Activated B cell treated with CpG ODN at 0.5 μM for 24 hours (primary cell): ENCODE results near the gene DLG2. TPM values are rescaled to one million over a fixed set of nuclear protein-coding genes. Genes with fewer than 3 reads are reported as not detected.
"Not testable (repeated sequence)": the region's sequence is repeated elsewhere in the genome, so short reads cannot be mapped to it uniquely, and the experiment has no call there.

ENCODE experiments used
- ATAC-seq: fragments of 200-7000 bp; cut with Tn5 transposase; one replicate; pipeline ENCODE4 v1.10.0; 2021; ENCODE audit warnings: low read depth, mild to moderate bottlenecking, moderate library complexity
- CTCF ChIA-PET: fragments of 350-600 bp; sonication (Branson Sonifier 250); formaldehyde crosslinking; loops from one replicate; lab custom pipeline; 2021; ENCODE audit warnings: antibody characterized with exemption; lab: Charles Lee
- POLR2A ChIA-PET: fragments of 350-600 bp; sonication (Branson Sonifier 250); formaldehyde crosslinking; loops from one replicate; lab custom pipeline; 2021; ENCODE audit warnings: antibody characterized with exemption; lab: Charles Lee
- DNase-seq: peaks from one replicate; pipeline ENCODE4 v3.0.0; 2022
- H3K27ac Mint-ChIP-seq: one replicate; pipeline ENCODE4 v1.8.0; 2020; ENCODE audit warnings: mixed read lengths
- H3K27me3 Mint-ChIP-seq: one replicate; pipeline ENCODE4 v1.8.0; 2021; ENCODE audit warnings: mixed read lengths
- H3K36me3 Mint-ChIP-seq: one replicate; pipeline ENCODE4 v1.8.0; 2021; ENCODE audit warnings: low read depth, mixed read lengths
- H3K4me1 Mint-ChIP-seq: one replicate; pipeline ENCODE4 v1.8.0; 2021; ENCODE audit warnings: mixed read lengths
- H3K4me3 Mint-ChIP-seq: one replicate; pipeline ENCODE4 v1.8.0; 2020; ENCODE audit warnings: mild to moderate bottlenecking, mixed read lengths
- H3K9me3 Mint-ChIP-seq: one replicate; pipeline ENCODE4 v1.8.0; 2020; ENCODE audit warnings: mixed read lengths
- CTCF ChIP-seq: fragments of 200-600 bp; IDR thresholded peaks from one replicate; pipeline ENCODE4 v1.8.0; 2022; ENCODE audit warnings: antibody characterized with exemption, mild to moderate bottlenecking
- intact Hi-C: fragments of 100-400 bp; cut with micrococcal nuclease; formaldehyde crosslinking; loops from one replicate; pipeline ENCODE4 v1.15.1; 2024
- total RNA-seq: library from RNA; stranded (reverse); gene quantifications from 2 replicates; pipeline ENCODE4 v1.2.3, GENCODE V29; 2022

The DLG2 gene
- total RNA-seq, 1 donor from 2014 or later, result 2.7 TPM

- TF ChIP-seq CTCF, result no peak
- Mint-ChIP-seq H3K27ac (no peak overlapping the region), H3K4me1 (no peaks in the 10 kb centered on the region), H3K4me3 (no peak overlapping the region), H3K27me3 (no peaks in the 10 kb centered on the region), H3K36me3 (no peaks in the 10 kb centered on the region), H3K9me3 (no peaks in the 10 kb centered on the region)
- intact Hi-C loops, result no loop called here
- ChIA-PET POLR2A (no interaction called here), CTCF (no interaction called here)
- DNase-seq, result no peak
- ATAC-seq, result no peak
Measured at GRCh38 chr11:83454674-83455073, 2172.5 kb downstream of the DLG2 start.

GRCh38 chr11:83449338-83449913, 2177.7 kb downstream of the DLG2 start:
- no peak for ATAC-seq
- Mint-ChIP-seq H3K4me3 (no peak overlapping the region), H3K9me3 (no peaks in the 10 kb centered on the region), H3K4me1 (no peaks in the 10 kb centered on the region), H3K27ac (no peak overlapping the region), H3K27me3 (no peaks in the 10 kb centered on the region), H3K36me3 (no peaks in the 10 kb centered on the region)
- TF ChIP-seq CTCF, result no peak
- CTCF ChIA-PET, result no interaction called here
- intact Hi-C loops, result no loop called here
- POLR2A ChIA-PET, result no interaction called here
- no peak for DNase-seq

DNA sequence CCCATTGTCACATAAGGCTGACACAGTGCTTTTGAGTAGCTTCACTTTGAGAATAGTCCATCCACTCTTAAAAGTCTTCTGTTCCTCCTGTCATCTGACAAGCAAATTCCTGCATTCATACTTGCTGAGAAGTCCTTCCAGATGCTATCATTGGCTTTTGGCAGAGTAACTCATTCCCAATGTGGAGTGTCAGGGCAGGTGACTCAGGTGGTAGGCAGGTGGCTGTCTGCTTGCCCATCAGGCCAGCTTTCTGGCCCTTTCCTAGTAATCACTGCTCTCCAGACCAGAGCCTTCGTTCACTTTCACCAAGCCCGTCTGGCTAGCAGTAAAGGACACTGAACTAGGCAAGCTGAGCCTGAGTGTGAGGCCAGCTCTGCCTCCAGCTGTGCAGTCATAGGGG, 2178.5 kb downstream of the DLG2 start:
- ChIA-PET POLR2A (no interaction called here), CTCF (no interaction called here)
- no peak overlapping the region for H3K27ac Mint-ChIP-seq
- TF ChIP-seq CTCF, result no peak
- H3K4me3 Mint-ChIP-seq, result no peak overlapping the region
- no peak for DNase-seq
- H3K4me1 Mint-ChIP-seq, result no peaks in the 10 kb centered on the region
- intact Hi-C loops, result no loop called here
- no peaks in the 10 kb centered on the region for H3K36me3 Mint-ChIP-seq
- ATAC-seq, result no peak
- H3K27me3 Mint-ChIP-seq, result no peaks in the 10 kb centered on the region
- H3K9me3 Mint-ChIP-seq, result no peaks in the 10 kb centered on the region

DNA sequence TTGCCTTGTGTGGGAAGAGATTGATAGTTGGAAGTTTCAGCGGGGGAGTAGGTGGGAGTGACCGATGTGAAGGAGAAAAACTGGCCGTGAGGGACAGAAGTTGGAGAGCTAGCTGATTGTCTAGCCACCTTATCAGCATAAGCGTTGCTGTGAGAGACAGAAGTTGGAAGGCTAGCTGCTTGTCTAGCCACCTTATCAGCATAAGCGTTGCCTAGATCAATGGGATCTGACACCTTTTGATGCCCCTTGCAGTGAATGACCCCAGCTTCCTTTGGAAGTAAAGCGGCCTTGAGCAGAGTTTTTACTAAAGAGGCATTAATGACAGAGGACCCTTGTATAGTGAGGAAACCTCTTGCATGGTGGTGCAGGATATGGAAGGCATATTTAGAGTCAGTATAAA, 2183.3 kb downstream of the DLG2 start:
- H3K36me3 Mint-ChIP-seq, POLR2A ChIA-PET: not testable (repeated sequence)

DNA sequence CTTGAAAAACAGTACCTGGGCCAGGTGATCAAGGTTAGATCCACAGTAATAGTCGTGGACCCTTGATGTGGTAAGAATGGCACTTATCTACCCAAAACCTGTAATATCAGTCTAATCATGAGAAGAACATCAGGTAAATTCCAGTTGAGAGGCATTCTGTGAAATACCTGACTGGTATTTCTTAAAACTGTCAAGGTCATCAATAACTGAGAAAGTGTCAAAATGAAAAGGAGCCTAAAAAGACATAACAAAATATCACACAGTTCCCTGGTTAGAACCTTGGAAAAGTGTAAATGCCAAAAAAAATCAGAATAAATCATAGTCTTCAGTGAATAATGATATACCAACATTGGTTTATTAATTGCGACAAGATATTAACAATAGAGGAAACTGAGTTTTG, 2185.5 kb downstream of the DLG2 start:
- no peak overlapping the region for H3K27ac Mint-ChIP-seq
- intact Hi-C loops, result no loop called here
- no peak for TF ChIP-seq CTCF
- H3K36me3 Mint-ChIP-seq, result no peaks in the 10 kb centered on the region
- DNase-seq, result no peak
- H3K4me1 Mint-ChIP-seq, result no peaks in the 10 kb centered on the region
- ChIA-PET POLR2A (no interaction called here), CTCF (no interaction called here)
- peaks cover 6% of the 10 kb centered on the region for H3K27me3 Mint-ChIP-seq
- H3K9me3 Mint-ChIP-seq, result no peaks in the 10 kb centered on the region
- ATAC-seq, result no peak
- H3K4me3 Mint-ChIP-seq, result no peak overlapping the region

More for the DNA sequence above, 2183.3 kb downstream of the DLG2 start:
- H3K27me3 Mint-ChIP-seq, ATAC-seq, H3K4me1 Mint-ChIP-seq, intact Hi-C loops, CTCF ChIA-PET, H3K4me3 Mint-ChIP-seq, DNase-seq, H3K9me3 Mint-ChIP-seq, H3K27ac Mint-ChIP-seq: not testable (repeated sequence)

DNA sequence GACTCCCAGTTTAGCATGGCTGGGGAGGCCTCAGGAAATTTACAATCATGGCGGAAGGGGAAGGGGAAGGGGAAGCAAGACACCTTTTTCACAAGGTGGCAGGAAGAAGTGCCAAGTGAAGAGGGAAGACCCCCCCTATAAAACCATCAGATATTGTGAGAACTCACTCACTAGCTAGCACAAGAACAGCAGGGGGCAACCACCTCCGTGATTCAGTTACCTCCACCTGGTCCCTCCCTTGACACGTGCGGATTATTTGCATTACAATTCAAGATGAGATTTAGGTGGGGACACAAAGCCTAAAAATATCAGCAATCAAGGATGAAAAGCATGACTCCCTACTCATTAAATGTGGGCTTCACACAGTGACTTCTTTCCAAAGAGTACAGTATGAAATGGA, 2186.0 kb downstream of the DLG2 start:
- Mint-ChIP-seq H3K4me1 (no peaks in the 10 kb centered on the region), H3K27me3 (peaks cover 6% of the 10 kb centered on the region), H3K27ac (no peak overlapping the region), H3K36me3 (no peaks in the 10 kb centered on the region), H3K4me3 (no peak overlapping the region), H3K9me3 (no peaks in the 10 kb centered on the region)
- DNase-seq (no peak), ATAC-seq (no peak)
- no peak for TF ChIP-seq CTCF
- intact Hi-C loops, result no loop called here
- ChIA-PET CTCF (no interaction called here), POLR2A (no interaction called here)
